Cardiac fibroblast (primary cell): ENCODE results near the gene HDAC4.

Experiments
- DNase-seq, 2 donors: peaks; one replicate each; pipeline versions ENCODE4 v3.0.0 to v3.0.0-alpha.2; 2010; ENCODE audit warnings: low read depth in 2 of 2
- H3K4me3 ChIP-seq, 2 donors: replicated peaks in 1 of 2; 1 replicate in 1 of 2; 2 replicates in 1 of 2; pipeline ENCODE4 v1.5.1; 2011; ENCODE audit warnings: low read depth in 2 of 2, low read length in 2 of 2, mild to moderate bottlenecking in 2 of 2, moderate library complexity in 1 of 2
- CTCF ChIP-seq: IDR thresholded peaks from one replicate; pipeline ENCODE4 v1.5.1; 2011; ENCODE audit warnings: low read depth, mild to moderate bottlenecking, low read length, inconsistent platforms

HDAC4 gene

GRCh38 chr2:239293775-239294430, 106.9 kb downstream of the HDAC4 start:
- no peak for TF ChIP-seq CTCF
- H3K4me3 ChIP-seq: no peak overlapping the region
- no peak for DNase-seq

GRCh38 chr2:239292959-239293774, 107.7 kb downstream of the HDAC4 start:
- H3K4me3 ChIP-seq: no peak overlapping the region
- no peak for DNase-seq
- no peak for TF ChIP-seq CTCF

- DNase-seq: no peak
- H3K4me3 ChIP-seq: no peak overlapping the region
- no peak for TF ChIP-seq CTCF
Observed at GRCh38 chr2:239292531-239292930, 108.3 kb downstream of the HDAC4 start.

- H3K4me3 ChIP-seq: no peak overlapping the region
- no peak for DNase-seq
- no peak for TF ChIP-seq CTCF
Observed at GRCh38 chr2:239291475-239292350, 109.1 kb downstream of the HDAC4 start.

GRCh38 chr2:239290618-239291474, 110.0 kb downstream of the HDAC4 start:
- H3K4me3 ChIP-seq: no peak overlapping the region
- no peak for TF ChIP-seq CTCF
- no peak for DNase-seq

- no peak for TF ChIP-seq CTCF
- H3K4me3 ChIP-seq: no peak overlapping the region
- no peak for DNase-seq
Observed at GRCh38 chr2:239289545-239289944, 111.3 kb downstream of the HDAC4 start.
